Bronchial epithelial cell (primary cell): ENCODE data around the gene DAPL1. TPM values are rescaled to one million over a fixed set of nuclear protein-coding genes. Genes with fewer than 3 reads are reported as not detected.
A peak's percentile ranks its signal among the peaks of the same experiment; 100 is the strongest.

Experiments used
- DNase-seq: peaks from one replicate; pipeline ENCODE4 v3.0.0-alpha.2; 2010; ENCODE audit warnings: low read depth
- FAIRE-seq: peaks from 2 replicates; lab custom pipeline; 2011; peaks lifted over from hg19 to GRCh38; lab: Jason Lieb, UNC
- H3K27me3 ChIP-seq: 2 replicates; pipeline ENCODE4 v1.5.1; 2011; ENCODE audit warnings: low read length; ENCODE audit not compliant: control insufficient read depth, insufficient read depth
- H3K36me3 ChIP-seq: 2 replicates; pipeline ENCODE4 v1.5.1; 2011; ENCODE audit warnings: low read length; ENCODE audit not compliant: control insufficient read depth, insufficient read depth
- H3K4me3 ChIP-seq: 2 replicates; pipeline ENCODE4 v1.5.1; 2011; ENCODE audit warnings: mild to moderate bottlenecking, low read depth, low read length, control low read depth
- CTCF ChIP-seq: IDR thresholded peaks from 2 replicates; pipeline ENCODE4 v1.5.1; 2011; ENCODE audit warnings: mild to moderate bottlenecking, moderate library complexity, low read length, control low read depth, inconsistent platforms; ENCODE audit not compliant: insufficient read depth, severe bottlenecking
- total RNA-seq: library from RNA; depleted of rRNA; stranded (reverse); fragments of >200 nt; gene quantifications from 2 replicates; pipeline ENCODE4 v1.2.1, GENCODE V29; 2014

Gene DAPL1
- total RNA-seq: 1.0 TPM in 1 of 2 replicates, not detected in the other

- Histone ChIP-seq H3K36me3 (no peaks in the 10 kb centered on the region), H3K4me3 (no peak within 1 kb of the TSS), H3K27me3 (no peaks in the 10 kb centered on the region)
- FAIRE-seq: no peak
- TF ChIP-seq CTCF: no peak
- peak; percentile 39 for DNase-seq
These were observed at the start of gene DAPL1 for GRCh38 chr2:158795195-158795924. TSS of gene DAPL1 (plus strand) at chr2:158795317. CDS start at chr2:158795373, 56 bp downstream.

- DNase-seq: no peak
- Histone ChIP-seq H3K4me3 (no peak overlapping the region), H3K27me3 (peaks cover 2% of the 10 kb centered on the region), H3K36me3 (no peaks in the 10 kb centered on the region)
- no peak for FAIRE-seq
- TF ChIP-seq CTCF: no peak
These were observed 49.2 kb upstream of the DAPL1 start for GRCh38 chr2:158745866-158746382.

- FAIRE-seq: no peak
- Histone ChIP-seq H3K27me3 (peaks cover 2% of the 10 kb centered on the region), H3K4me3 (no peak overlapping the region), H3K36me3 (no peaks in the 10 kb centered on the region)
- DNase-seq: no peak
- no peak for TF ChIP-seq CTCF
These were observed 48.6 kb upstream of the DAPL1 start for GRCh38 chr2:158746488-158746887.

GRCh38 chr2:158747281-158747680 is 47.8 kb upstream of the DAPL1 start:
- FAIRE-seq (no peak), DNase-seq (no peak)
- no peaks in the 10 kb centered on the region for H3K36me3 ChIP-seq
- no peak overlapping the region for H3K4me3 ChIP-seq
- TF ChIP-seq CTCF: no peak
- peaks cover 2% of the 10 kb centered on the region for H3K27me3 ChIP-seq

GRCh38 chr2:158748926-158749590 is 46.1 kb upstream of the DAPL1 start:
- Histone ChIP-seq H3K36me3 (no peaks in the 10 kb centered on the region), H3K4me3 (no peak overlapping the region), H3K27me3 (peaks cover 2% of the 10 kb centered on the region)
- FAIRE-seq: no peak
- no peak for TF ChIP-seq CTCF
- no peak for DNase-seq
